Measurements from ENCODE around the gene SLC8A1.

DNA sequence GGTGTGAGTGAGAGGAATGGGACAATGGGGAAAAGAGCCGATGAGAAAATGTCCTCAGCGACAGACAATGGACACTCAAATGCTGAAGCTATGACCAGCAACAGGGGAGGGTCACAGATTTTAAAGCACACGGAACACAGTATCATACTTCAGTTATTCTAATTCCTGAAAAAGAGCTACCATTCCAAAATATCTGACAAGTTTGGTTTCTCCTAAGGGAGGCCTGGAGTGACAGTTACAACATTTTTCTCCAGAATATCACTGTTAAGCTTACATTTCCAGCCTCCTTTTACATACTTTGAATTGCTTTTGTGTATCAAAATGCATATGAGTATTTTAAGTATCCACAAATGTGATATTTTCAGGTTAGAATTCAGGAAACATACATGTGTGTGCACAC lies 351.2 kb downstream of the SLC8A1 start:
- TF ChIP-seq, protein P1, sequence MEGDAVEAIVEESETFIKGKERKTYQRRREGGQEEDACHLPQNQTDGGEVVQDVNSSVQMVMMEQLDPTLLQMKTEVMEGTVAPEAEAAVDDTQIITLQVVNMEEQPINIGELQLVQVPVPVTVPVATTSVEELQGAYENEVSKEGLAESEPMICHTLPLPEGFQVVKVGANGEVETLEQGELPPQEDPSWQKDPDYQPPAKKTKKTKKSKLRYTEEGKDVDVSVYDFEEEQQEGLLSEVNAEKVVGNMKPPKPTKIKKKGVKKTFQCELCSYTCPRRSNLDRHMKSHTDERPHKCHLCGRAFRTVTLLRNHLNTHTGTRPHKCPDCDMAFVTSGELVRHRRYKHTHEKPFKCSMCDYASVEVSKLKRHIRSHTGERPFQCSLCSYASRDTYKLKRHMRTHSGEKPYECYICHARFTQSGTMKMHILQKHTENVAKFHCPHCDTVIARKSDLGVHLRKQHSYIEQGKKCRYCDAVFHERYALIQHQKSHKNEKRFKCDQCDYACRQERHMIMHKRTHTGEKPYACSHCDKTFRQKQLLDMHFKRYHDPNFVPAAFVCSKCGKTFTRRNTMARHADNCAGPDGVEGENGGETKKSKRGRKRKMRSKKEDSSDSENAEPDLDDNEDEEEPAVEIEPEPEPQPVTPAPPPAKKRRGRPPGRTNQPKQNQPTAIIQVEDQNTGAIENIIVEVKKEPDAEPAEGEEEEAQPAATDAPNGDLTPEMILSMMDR (IDR thresholded peaks at IDR 0.05; ENCODE audit: low read depth, low read length) = no peak
- TF ChIP-seq MAX (IDR thresholded peaks at IDR 0.05; ENCODE audit: low read depth, low read length) = no peak
